Measurements from ENCODE around the gene SMC6.

The SMC6 gene

DNA sequence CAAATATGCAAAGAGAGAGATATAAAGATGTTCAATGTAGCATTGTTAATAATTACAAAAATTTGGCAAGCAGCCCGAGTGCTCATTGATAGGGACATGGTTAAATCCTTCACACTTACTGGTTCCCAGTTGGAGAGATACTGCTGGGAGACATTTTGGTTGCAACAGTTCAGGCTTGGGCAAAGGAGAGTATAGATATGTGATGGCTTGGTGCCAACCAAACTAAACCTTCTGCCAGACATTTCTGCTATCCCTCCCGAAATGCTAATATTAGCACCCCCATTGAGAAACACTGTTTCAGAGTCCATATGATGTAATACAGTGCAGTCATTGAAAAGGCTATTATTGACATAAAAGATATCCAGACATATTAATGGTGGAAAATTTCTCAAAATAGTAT lies 11.8 kb upstream of the SMC6 start:
- Histone ChIP-seq H3K36me3 (replicated peaks; ENCODE audit: low read depth, low read length) (peaks cover 49% of the 10 kb centered on the region), H3K27me3 (ENCODE audit: low read depth, low read length) (no peaks in the 10 kb centered on the region)

GRCh38 chr2:17763641-17764333 lies 10.2 kb upstream of the SMC6 start:
- peaks cover 61% of the 10 kb centered on the region for H3K79me2 ChIP-seq (ENCODE audit: low read length)
- TF ChIP-seq EZH2phosphoT487 (IDR thresholded peaks at IDR 0.05; ENCODE audit: low read depth) = no peak
- TF ChIP-seq CTCF (IDR thresholded peaks at IDR 0.05; ENCODE audit: low read depth, low read length) = no peak
- peaks cover 6% of the 10 kb centered on the region; the same call in 1 of the 2 replicates for H3K4me1 ChIP-seq (ENCODE audit: low read length)
- H4K20me1 ChIP-seq (ENCODE audit: insufficient read depth, low read length) = peaks cover 10% of the 10 kb centered on the region; the same call in 1 of the 2 replicates
- H2AFZ ChIP-seq (ENCODE audit: low read depth, low read length) = no peak overlapping the region
- H3K27me3 ChIP-seq (ENCODE audit: low read depth, low read length) = no peaks in the 10 kb centered on the region
- no peak overlapping the region for H3K9ac ChIP-seq (ENCODE audit: low read length)
- H3K9me3 ChIP-seq (ENCODE audit: insufficient read depth, low read length) = no peaks in the 10 kb centered on the region
- H3K4me2 ChIP-seq (ENCODE audit: low read length) = no peak overlapping the region
- peaks cover 59% of the 10 kb centered on the region for H3K36me3 ChIP-seq (replicated peaks; ENCODE audit: low read depth, low read length)
- H3K4me3 ChIP-seq (ENCODE audit: low read length) = no peak overlapping the region
- no peak overlapping the region for H3K27ac ChIP-seq (ENCODE audit: low read length)

More for the DNA sequence above, 11.8 kb upstream of the SMC6 start:
- Histone ChIP-seq H3K9me3 (ENCODE audit: insufficient read depth, low read length) (no peaks in the 10 kb centered on the region), H4K20me1 (ENCODE audit: insufficient read depth, low read length) (no peaks in the 10 kb centered on the region), H3K4me1 (ENCODE audit: low read length) (peaks cover 6% of the 10 kb centered on the region; the same call in 1 of the 2 replicates), H3K4me3 (ENCODE audit: low read length) (no peak overlapping the region), H2AFZ (ENCODE audit: low read depth, low read length) (no peak overlapping the region), H3K4me2 (ENCODE audit: low read length) (no peak overlapping the region), H3K79me2 (ENCODE audit: low read length) (peaks cover 45% of the 10 kb centered on the region), H3K27ac (ENCODE audit: low read length) (no peak overlapping the region), H3K9ac (ENCODE audit: low read length) (no peak overlapping the region)
- TF ChIP-seq EZH2phosphoT487 (IDR thresholded peaks at IDR 0.05; ENCODE audit: low read depth) = no peak
- no peak for TF ChIP-seq CTCF (IDR thresholded peaks at IDR 0.05; ENCODE audit: low read depth, low read length)

GRCh38 chr2:17762451-17762850 lies 8.8 kb upstream of the SMC6 start:
- Histone ChIP-seq H3K9ac (ENCODE audit: low read length) (no peak overlapping the region), H3K4me1 (ENCODE audit: low read length) (peaks cover 16% of the 10 kb centered on the region), H3K4me2 (ENCODE audit: low read length) (no peak overlapping the region), H3K27ac (ENCODE audit: low read length) (no peak overlapping the region), H3K9me3 (ENCODE audit: insufficient read depth, low read length) (no peaks in the 10 kb centered on the region), H3K27me3 (ENCODE audit: low read depth, low read length) (no peaks in the 10 kb centered on the region), H3K36me3 (replicated peaks; ENCODE audit: low read depth, low read length) (peaks cover 54% of the 10 kb centered on the region), H2AFZ (ENCODE audit: low read depth, low read length) (no peak overlapping the region), H3K79me2 (ENCODE audit: low read length) (peaks cover 70% of the 10 kb centered on the region), H3K4me3 (ENCODE audit: low read length) (no peak overlapping the region), H4K20me1 (ENCODE audit: insufficient read depth, low read length) (peaks cover 22% of the 10 kb centered on the region; the same call in 1 of the 2 replicates)
- TF ChIP-seq EZH2phosphoT487 (IDR thresholded peaks at IDR 0.05; ENCODE audit: low read depth) (no peak), CTCF (IDR thresholded peaks at IDR 0.05; ENCODE audit: low read depth, low read length) (no peak)

- Histone ChIP-seq H3K9me3 (ENCODE audit: insufficient read depth, low read length) (no peaks in the 10 kb centered on the region), H3K27ac (ENCODE audit: low read length) (no peak overlapping the region), H3K79me2 (ENCODE audit: low read length) (peaks cover 87% of the 10 kb centered on the region), H3K4me1 (ENCODE audit: low read length) (peaks cover 35% of the 10 kb centered on the region), H3K4me3 (ENCODE audit: low read length) (no peak overlapping the region), H4K20me1 (ENCODE audit: insufficient read depth, low read length) (peaks cover 45% of the 10 kb centered on the region; the same call in 1 of the 2 replicates), H3K9ac (ENCODE audit: low read length) (no peak overlapping the region), H3K27me3 (ENCODE audit: low read depth, low read length) (no peaks in the 10 kb centered on the region), H2AFZ (ENCODE audit: low read depth, low read length) (no peak overlapping the region), H3K4me2 (ENCODE audit: low read length) (no peak overlapping the region), H3K36me3 (replicated peaks; ENCODE audit: low read depth, low read length) (peaks cover 37% of the 10 kb centered on the region)
- TF ChIP-seq CTCF (IDR thresholded peaks at IDR 0.05; ENCODE audit: low read depth, low read length) (no peak), EZH2phosphoT487 (IDR thresholded peaks at IDR 0.05; ENCODE audit: low read depth) (no peak)
Observed at GRCh38 chr2:17759805-17760204, 6.2 kb upstream of the SMC6 start.

All from OCI-LY3 (cell line).